ENCODE results near the gene LEMD2.
A peak's percentile ranks its signal among the peaks of the same experiment; 100 is the strongest.
"Not testable (repeated sequence)": the region's sequence is repeated elsewhere in the genome, so short reads cannot be mapped to it uniquely, and the experiment has no call there.

Gene LEMD2
- total RNA-seq, result 58.9 to 100 reads per million in 2 experiments

- peak; percentile 87 for DNase-seq (ENCODE audit: low read depth)
Measured at GRCh38 chr6:33788694-33789549, at the start of gene LEMD2. TSS of gene LEMD2 (minus strand) at chr6:33789130. CDS start at chr6:33789116, 14 bp downstream.

GRCh38 chr6:33837971-33838665 is 49.2 kb upstream of the LEMD2 start:
- DNase-seq (ENCODE audit: low read depth), result no peak

- no peak for DNase-seq (ENCODE audit: low read depth)
Measured at GRCh38 chr6:33836806-33837469, 48.0 kb upstream of the LEMD2 start.

- DNase-seq (ENCODE audit: low read depth), result no peak
Measured at GRCh38 chr6:33834401-33835392, 45.8 kb upstream of the LEMD2 start.

- no peak for DNase-seq (ENCODE audit: low read depth)
Measured at GRCh38 chr6:33833599-33833998, 44.7 kb upstream of the LEMD2 start.

GRCh38 chr6:33832831-33833230 is 43.9 kb upstream of the LEMD2 start:
- DNase-seq (ENCODE audit: low read depth), result not testable (repeated sequence)

GRCh38 chr6:33831725-33832124 is 42.8 kb upstream of the LEMD2 start:
- not testable (repeated sequence) for DNase-seq (ENCODE audit: low read depth)

- DNase-seq (ENCODE audit: low read depth), result no peak
Measured at GRCh38 chr6:33830635-33831240, 41.8 kb upstream of the LEMD2 start.

GRCh38 chr6:33828764-33829731 is 40.1 kb upstream of the LEMD2 start:
- DNase-seq (ENCODE audit: low read depth), result no peak

GRCh38 chr6:33828452-33828763 is 39.5 kb upstream of the LEMD2 start:
- DNase-seq (ENCODE audit: low read depth), result no peak

GRCh38 chr6:33827546-33828451 is 38.9 kb upstream of the LEMD2 start:
- DNase-seq (ENCODE audit: low read depth), result no peak

- DNase-seq (ENCODE audit: low read depth), result no peak
Measured at GRCh38 chr6:33826537-33826936, 37.6 kb upstream of the LEMD2 start.

- no peak for DNase-seq (ENCODE audit: low read depth)
Measured at GRCh38 chr6:33824461-33825154, 35.7 kb upstream of the LEMD2 start.

- no peak for DNase-seq (ENCODE audit: low read depth)
Measured at GRCh38 chr6:33823806-33824205, 34.9 kb upstream of the LEMD2 start.

GRCh38 chr6:33822575-33823395 is 33.9 kb upstream of the LEMD2 start:
- no peak for DNase-seq (ENCODE audit: low read depth)

- no peak for DNase-seq (ENCODE audit: low read depth)
Measured at GRCh38 chr6:33820784-33821520, 32.0 kb upstream of the LEMD2 start.

GRCh38 chr6:33820243-33820642 is 31.3 kb upstream of the LEMD2 start:
- DNase-seq (ENCODE audit: low read depth), result no peak
